Measurements from ENCODE around the gene STX8.
A peak's percentile ranks its signal among the peaks of the same experiment; 100 is the strongest.

STX8 gene

DNA sequence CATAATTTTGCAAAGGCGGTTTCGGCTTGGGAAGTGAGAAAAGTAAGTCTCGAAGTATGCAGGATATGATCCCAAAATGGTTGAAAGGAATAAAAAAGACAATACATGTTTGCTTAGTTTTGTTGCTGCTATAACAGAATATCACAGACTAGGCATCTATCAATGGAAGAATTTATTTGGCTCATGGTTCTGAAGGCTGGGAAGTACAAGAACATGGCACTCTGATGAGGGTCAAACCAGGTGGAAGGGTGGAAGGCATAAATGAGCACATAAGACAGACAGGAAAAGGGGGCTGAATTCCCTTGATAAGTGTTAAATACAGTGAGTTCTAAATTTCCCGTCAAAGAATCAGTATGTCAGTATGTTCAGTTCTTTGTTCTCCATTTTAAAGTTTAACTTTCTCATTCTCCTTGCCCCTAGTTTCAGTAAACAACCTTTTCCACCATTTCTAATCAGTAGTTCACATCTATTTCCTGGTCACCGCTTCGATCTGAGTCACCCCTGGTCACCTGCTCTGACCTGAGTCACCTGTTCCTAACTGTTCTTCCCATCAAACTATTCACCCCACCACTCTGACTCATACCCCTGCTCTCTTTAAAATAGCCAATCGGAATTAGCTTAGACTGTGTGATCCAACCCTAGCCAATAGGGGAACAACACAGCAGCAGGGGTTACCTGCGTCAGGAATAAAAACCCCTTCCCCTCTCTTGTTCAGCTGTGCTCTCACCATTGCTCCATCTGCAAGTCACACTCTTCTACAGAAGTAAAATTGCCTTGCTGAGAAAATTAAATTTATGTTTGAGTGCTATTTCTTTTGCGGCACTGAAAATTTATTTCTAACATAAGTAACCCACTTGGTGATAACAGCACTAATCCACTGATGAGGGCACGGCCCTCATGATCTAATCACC is 240.8 kb downstream of the STX8 start:
- DNase-seq = no peak

DNA sequence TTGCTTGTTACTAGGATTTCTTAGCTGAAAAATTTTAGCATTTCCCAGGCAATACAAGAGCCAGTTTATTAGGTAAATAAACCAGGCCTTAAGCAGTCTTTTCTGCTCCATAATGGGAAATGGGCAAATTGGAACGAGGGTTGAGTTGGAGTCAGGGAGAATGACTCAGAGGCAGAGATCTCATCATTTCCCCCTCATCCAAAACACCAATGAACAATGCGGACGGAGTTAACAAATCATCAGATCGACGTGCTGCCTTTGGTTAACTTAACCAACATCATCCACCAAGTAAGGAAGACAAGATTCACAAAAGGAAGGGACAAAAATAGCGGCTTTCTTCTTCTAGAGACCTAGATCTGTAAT is 243.5 kb downstream of the STX8 start:
- DNase-seq = no peak

DNA sequence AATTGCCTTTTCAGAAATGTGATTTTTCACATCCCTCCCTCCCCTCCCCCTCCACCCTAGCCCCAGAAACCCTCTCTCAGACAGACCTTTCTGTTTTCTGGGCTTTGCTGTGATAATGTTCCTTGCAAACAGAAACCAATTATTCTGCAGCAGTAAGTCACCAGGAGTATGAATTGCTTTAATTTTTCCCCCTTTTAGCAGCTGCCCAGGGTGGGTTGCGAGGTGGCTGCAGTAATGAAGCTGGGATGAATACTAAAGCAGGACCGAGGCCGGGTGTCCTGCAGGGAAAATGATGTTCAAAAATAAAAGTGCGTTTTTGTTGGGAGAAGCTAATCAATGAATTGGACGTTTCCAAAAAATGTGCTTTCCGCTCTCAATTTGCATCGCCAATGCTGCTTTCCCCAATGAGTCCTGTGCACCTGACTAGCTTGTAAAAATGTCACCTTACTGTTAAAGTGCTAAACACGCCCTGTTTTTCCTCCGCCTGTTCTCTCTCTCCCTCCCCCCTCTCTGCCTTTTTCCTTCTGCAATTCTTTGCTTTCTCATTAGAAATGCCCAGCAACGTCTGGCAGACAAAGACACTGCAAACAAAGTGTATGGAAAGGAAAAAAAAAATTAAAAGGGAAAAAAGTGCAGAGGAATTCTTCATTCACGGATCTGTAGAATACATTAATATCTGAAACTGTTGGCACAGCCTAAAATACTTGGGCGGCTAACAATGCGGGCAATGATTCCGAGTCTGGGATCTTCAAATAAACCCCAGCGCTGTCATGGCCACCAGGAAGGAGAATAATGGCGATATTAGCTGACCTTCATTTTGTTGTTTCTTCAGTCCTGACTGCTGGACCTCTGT is 244.1 kb downstream of the STX8 start:
- DNase-seq = no peak

DNA sequence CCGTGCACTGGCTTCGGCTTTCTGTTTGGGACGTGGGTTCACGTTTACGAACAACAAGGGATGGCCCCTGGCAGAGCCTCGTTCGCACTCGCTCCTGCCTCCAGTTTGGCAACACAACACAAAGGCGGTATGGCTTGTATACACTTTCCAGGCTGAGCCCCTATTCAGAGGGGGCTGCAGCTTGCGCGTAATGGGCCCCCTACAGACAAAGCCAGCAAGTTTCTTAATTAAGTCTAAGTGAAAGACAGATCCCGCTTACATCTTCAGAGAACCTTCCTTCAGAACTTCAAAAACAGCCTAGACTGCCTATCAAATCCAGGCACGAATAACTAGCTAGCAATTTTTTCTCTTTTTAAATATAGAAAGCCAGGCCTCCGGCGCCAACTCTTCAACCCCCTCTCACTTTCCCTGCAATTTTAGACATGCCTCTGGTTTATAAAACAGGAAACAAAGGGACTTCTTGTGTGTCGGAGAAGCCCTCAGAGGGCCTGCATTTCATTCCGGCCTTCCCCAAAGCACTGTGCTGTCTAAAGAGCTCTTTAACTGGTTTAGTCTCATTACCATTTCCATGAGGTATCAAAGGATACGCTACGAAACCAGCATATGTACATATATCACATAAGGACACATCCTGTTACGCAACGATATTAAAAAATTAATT is 244.9 kb downstream of the STX8 start:
- DNase-seq = no peak

DNA sequence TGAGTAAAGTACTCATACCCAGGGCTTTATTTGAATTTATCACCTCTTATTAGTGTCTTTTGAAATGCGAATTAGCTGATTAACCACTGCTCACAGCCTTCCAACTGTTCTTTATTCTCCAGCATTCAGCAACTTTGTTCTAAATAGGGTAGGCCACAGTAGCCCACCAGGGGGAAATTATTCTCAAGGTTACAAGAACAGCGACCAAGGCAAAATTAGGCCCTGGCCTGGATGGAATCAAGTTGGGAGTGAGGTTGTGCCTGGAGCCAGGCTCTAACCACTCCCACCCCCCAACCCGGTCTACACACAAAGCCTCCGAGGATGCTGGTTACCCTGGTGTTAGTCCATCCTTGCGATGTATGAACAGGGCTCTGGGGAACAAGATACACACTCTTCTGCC is 245.5 kb downstream of the STX8 start:
- DNase-seq = no peak

DNA sequence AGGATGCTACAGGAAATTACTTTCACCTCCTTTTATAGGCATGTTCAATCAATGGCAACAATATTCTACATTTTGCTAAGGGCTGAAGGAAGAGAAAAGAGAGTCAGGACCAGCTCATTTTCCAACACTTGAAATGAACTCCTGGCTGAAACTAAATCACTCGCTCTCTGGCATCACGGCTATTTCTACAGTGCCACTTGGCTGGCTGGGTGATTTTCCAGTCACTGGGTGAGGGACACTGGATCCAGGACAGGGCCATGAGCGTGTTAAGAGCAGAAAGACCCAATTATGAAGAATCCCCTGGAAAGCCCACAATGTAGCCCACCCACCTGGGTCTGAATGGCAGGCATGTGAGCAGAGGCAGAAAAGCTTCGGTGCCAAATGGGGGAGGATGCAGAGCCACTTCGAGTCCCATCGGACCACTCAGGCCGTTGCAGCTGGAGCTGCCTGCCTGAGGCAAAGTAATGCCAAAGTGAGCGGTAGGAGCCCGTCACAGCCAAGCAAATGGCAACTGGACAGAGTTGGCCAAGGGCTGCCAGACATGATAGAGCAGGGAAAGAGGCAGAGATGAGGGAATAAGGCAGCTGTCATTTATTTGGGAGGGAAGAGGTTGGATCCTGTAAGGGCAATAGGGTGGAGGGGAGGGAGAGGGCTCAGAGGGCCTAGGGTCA is 246.2 kb downstream of the STX8 start:
- no peak for DNase-seq

DNA sequence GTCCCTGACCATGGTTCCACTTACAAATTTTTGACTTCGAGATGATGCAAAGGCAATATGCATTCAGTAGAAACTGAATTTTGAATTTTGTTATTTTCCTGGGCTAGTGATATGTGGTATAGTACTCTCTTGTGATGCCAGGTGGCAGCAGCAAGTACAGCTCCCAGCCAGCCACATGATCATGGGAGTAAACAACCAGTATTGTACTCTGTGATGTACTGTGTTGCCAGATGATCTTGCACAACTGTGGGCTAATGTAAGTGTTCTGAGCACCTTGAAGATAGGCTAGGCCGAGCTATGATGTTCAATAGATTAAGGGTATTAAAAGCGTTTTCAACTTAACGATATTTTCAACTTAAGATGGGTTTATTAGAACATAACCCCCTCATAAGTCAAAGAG is 250.8 kb downstream of the STX8 start:
- DNase-seq = no peak

DNA sequence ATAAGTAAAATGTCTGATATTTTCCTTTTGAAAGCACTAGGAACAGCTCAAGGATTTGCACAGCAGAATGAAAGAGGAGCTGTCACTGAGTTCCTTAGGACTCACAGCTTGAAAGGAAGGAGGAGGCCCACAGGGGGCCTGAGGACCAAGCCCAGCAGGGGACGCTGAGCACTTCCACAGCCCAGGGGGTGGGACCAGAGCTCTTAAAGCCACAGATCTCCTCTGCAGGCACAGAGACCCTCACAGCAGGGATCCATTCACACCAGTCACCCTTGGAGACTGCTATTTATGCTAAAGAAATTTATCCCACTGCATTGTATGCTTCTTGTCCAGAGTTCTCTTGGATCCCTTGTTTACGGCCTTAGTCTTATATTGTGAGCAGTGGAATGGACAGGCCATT is 253.3 kb downstream of the STX8 start:
- no peak for DNase-seq

DNA sequence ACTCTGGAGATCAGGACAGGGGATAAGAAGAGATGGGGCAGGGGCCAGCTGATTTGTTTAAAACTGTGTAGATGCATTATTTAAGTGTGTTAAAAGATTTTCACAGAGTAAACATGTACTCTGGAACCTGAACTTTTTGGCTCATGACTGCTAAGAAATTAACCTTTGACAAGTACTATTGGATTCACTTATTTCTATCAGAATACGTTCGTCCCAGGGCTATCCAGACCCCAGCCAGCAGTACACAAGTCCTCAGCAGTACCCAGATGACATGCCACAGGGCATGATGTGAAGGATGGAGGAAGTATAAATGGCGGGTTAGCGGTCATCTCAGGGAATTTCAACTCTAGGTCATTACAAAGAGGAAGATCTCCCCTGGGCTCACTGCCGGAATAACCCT is 253.7 kb downstream of the STX8 start:
- DNase-seq = no peak

DNA sequence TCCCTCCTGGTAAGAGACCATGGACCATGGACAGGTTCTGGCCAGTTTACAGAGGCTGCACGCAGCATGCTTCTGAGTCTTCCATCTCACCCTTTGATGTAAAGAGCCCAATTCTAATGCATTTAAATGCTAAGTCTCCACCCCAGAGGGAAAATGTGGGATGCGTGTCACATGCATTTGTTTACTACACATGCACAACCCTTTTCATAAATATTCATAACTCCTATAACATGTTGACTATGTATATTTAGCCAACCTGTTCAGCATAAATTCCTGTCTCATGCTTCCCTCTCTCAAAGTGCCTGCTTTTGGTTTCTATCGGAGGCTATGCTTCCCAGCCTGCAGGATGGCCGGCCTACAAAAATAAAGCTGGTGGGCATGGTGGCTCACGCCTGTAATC is 260.3 kb downstream of the STX8 start:
- DNase-seq = no peak

DNA sequence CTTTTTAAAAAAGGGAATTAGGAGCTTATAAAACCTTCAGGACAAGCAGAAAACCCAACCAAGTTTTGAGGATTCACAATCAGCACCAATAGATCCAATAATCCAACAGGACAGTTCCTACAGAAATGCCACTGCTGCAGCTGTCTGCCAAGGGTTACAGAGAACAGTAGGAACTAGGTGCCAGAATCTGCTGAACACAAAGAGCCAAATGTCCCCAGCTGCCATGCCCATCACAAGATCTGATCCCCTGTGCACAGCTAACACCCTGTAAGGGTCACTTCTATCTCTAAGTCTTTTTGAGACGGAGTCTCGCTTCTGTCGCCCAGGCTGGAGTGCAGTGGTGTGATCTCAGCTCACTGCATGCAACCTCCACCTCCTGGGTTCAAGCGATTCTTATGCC is 262.3 kb downstream of the STX8 start:
- DNase-seq = no peak

DNA sequence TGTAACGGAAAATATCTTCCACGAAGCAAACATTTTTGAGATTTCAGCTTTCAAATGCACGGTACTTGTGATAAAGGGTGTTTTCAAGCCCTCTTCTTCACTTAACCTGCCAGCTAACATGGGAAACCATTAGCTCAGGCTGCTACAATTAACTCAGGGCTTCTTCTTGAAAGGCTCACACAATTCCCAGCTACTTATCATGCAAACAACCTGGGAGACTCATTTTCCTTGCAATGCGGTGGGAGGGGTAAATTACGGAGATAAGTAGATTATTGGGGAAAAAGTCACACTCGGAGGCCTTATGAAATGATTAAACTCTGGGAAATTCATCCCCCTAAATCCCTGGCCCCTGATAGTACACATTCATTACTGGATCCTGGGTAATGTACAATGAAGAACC is 266.4 kb downstream of the STX8 start:
- no peak for DNase-seq

DNA sequence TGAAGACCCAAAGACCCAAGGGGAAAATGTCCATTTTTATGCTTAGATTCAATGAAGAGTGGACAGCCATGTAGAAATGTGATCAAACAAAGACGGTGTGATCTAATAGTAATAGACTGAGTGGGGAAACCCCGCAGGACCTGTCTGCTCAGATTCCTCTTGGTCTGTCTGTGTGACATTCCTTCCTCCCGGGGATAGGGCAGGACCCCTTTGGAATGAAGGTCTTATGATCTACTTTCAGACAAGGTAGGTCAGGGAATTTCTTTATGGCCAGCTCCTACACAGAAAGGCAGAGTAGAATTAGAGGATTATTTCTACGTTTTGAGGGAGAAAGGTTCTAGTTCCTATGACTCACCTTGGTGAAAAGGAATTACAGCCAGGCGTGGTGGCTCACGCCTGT is 267.6 kb downstream of the STX8 start:
- DNase-seq = no peak

DNA sequence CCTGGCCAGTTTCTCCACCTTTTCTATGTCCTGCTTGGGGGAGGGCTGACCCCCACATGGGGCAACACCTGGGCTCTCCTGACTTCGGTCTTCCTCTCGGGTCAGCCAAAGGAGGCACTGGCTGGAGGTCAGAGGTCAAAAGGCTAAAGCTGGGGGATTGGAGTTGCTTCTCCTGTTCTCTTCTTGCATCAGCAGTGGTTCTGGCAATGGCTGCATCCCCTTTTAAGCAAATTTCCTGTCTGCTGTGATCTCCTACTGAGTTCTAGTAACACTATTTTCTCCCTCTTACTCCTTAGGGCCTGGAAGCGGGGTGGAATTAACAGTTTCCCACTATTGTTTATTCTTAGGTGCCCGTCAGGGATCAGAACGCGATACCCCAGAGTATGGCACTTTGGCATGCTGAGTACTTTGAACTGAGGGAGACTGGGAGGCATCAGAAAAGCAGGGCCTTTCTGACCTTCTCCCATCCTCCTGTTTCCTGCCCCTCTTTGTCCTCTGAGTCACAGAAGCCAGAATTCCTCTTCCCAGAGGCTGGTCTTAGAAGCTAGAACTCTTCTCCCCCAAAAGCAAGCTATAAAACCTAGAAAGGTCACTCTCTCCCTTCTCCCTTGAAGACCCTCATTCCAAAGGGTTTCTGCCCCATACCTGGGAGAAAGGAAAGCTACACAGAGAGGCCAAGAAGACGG is 268.2 kb downstream of the STX8 start:
- no peak for DNase-seq

DNA sequence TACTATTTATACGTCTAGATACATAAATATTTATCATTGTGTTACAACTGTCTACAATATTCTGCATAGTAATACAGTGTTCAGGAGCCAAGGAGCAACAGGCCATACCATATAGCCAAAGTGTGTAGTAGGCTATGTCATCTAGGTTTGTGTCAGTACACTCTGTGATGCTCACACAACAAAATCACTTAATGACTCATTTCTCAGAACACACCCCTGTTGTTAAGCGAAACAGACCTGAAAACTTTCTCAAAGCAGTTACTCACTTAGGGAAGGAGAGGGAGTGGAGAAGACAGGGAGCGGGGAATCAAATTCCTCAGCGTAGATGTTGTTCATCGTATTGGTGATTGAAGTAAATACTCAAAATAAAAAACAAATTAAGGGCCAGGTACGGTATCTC is 269.5 kb downstream of the STX8 start:
- no peak for DNase-seq

DNA sequence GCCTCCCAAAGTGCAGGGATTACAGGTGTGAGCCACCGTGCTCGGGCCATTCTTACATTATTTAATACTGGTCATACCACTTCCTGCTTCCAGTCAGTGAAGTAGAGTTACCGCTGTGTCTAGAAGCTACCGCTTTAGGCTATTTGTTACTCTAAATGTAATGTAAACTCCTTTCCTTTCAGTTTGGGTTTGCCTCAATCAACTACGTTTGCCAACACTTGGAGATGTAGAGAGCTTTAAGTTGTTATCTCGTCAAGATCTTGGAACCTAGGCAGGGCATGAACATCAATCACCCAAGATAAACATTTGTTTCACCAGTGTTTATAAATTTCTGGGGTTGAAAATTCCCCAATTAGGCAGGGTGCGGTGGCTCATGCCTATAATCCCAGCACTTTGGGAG is 275.9 kb downstream of the STX8 start:
- DNase-seq = no peak

DNA sequence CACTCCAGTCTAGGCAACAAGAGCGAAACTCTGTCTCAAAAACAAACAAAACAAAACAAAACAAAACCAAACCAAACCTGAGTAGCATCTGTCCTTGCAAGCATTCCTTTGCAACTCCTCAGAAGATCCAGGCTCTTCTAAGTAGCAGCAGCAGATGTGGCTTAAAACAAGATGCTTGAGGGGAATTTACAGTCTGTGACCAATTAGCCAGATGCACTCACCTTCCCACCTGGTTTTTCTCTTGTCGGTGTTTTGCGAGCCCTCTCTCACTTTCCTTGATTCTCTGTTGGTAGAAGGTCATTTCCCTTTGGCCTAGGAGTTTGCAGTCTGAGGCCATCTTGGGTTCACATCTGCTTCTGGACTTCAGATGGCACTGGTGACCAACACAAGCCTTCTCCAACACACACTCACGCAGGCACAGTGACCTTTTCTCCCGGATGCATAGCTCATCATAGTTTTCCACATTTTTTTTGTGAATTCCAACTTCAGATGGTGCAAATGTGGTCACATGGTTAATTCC is 276.8 kb downstream of the STX8 start:
- no peak for DNase-seq

DNA sequence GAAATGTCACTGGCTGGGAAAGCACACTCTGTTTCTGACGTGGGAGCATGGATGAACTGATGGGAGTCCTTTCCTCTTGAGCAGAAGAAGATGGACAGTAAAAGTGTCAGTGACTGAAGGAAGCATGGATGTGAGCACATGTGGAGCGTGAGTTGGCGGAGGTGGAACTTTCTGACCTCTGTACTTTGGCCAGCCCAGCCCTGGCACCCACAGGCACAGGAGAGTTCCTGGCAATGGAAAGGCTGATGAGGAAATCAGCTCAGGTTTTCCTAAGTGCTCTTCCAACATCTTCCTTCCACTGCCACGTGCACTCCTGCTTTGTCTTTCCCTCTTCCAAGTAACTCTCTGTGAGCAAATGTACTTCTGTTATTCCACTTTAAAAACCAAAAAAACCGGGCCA is 277.5 kb downstream of the STX8 start:
- DNase-seq = no peak

DNA sequence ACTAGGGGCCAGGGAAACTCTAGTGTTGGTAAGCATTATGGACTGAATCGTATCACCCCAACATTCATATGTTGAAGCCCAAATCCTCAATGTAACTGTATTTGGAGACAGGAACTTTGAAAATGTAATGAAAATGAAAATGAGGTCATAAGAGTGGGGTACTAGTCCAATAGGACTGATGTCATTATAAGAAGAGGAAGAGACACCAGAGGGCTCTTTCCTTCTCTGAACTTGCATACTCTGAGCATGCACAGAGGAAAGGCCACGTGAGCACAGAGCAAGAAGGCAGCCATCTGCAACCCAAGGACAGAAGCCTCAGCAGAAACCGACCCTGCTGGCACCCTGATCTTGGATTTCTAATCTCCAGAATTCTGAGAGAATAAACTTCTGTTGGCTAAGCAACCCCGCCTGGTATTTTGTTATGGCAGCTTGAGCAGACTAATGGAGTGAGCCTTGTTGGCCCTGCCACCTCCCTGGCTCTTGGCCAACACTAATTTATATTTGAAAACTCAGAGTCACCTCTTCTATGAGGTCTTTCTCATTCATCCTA is 280.9 kb downstream of the STX8 start:
- no peak for DNase-seq

DNA sequence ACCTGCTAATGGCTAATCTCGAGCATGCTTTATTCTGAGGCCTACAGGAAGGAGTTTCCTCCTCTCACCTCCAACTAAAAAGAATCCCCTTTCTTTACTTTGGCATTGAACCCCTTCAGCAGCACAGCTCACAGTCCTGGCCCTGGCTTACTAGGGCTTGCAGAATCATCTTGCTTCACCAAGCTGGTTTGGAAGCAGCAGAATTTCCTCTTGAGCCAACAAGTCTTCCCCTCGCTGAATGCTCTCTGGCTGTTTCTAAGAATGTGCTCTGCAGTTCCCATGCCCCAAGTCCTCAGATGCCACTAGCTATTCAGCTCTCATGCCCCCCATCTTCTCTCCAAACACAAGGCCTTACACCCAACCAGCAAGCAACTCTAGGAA is 283.1 kb downstream of the STX8 start:
- DNase-seq = no peak

DNA sequence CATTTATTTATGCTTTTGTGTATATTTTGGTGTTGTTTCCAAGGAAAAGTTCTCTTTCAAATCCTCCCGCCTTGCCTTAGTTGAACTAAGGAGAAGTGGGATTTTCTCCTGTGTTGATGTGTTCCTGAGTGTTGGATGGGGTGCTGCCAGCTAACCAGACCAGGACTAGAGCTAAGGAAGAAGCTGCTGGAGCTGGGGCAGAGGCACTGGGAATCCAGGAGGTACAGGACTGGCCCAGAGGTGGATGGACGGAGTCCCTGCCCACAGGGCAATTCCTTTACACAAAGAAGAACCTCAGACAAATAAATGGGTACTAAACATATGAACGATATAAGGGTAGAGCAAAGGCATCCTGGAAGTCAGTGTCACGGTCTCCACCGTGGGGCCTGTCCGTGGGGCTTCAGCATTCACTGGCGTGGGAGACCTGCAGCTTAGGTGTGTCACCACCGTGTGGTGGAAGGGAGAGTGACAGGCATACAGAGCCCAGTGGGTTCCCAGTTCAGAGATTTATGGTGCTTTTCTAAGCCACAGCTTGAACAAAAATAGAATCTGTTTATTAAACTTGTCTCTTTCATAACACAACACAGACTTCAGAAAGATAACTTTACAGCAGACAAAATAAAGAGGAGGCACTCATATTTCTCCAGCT is 283.6 kb downstream of the STX8 start:
- DNase-seq = peak; percentile 54 to 62

DNA sequence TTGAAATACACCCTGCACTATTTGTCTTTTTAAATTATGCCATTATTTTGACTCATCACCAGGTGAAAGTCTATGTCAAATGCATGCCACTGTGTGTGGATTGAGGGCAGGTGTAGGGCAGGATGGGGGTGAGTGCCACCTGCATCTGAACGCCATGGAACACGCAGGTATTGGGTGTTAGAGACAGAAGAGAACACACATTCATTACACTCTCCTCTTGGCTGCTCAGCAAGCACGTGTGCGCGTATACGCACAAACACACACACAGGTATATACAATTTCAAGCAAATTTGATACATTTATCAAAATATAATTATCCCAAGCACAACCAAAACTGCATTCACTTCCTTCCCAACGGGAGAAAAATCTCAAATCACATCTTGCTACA is 285.4 kb downstream of the STX8 start:
- DNase-seq = no peak
